Measurements from ENCODE around the gene HOXB3. TPM values are rescaled to one million over a fixed set of nuclear protein-coding genes. Genes with fewer than 3 reads are reported as not detected.

The HOXB3 gene
- total RNA-seq, 2 experiments from 2014 or later, result 11.9 to 12.9 TPM

DNA sequence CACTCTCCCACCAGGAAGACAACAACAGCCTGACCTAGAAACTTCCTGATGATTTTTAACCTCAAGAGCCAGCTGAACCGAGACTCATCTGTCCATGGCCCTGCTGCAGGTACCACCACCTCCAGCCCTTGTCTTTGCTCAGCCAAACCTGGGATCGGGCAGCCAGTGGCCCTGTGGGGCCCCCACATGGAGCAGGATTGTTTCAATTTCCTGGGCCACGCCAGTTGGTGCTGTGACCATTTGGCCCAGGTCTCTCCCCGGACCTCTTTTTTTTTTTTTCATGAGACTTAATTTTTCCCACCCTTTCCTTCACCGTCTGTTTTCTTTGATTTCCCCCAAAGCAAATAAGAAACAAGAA, 36.9 kb downstream of the HOXB3 start:
- no peak for ATAC-seq
- Mint-ChIP-seq H3K27ac (no peak overlapping the region), H3K4me3 (no peak overlapping the region), H3K4me1 (peaks cover 7% of the 10 kb centered on the region), H3K9me3 (ENCODE audit: low read depth) (no peaks in the 10 kb centered on the region), H3K36me3 (peaks cover 9% of the 10 kb centered on the region), H3K27me3 (peaks cover 8% of the 10 kb centered on the region)
- CTCF ChIA-PET, result no interaction called here
- no peak for DNase-seq

DNA sequence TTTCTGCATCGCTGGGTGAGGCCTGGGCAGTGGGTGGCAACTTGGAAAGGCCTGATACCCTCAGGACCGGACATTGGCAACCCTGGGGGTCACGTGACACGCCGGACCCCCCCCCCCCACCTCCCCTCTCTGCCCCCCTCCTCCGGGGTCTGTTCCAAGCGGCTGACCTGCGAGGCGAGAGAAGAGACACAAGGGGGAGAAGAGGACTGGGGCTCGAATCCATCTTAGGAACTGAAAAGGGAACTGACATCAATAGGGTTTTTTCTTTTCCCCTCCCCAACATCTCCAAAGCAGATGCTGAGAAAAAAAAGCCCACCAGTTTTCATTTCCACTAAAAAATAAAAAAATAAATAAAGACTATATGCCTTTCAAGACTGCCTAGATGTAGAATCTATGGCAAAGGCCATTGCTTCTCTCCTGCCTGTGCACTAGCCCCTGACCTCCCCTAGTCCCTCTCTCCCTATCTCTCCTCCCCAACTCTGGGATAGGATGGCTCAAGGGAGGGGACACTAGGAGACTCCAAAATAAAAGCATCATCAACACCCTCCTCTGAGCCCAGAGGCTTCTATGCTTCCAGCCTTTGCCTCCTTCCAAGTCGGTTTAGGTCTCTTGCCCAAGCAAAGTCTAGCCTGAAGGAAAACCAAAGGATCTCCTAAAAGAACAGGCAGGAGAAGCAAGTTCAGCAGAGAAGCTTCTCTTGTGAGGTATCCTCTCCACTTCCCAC, 37.4 kb downstream of the HOXB3 start:
- CTCF ChIA-PET, result no interaction called here

DNA sequence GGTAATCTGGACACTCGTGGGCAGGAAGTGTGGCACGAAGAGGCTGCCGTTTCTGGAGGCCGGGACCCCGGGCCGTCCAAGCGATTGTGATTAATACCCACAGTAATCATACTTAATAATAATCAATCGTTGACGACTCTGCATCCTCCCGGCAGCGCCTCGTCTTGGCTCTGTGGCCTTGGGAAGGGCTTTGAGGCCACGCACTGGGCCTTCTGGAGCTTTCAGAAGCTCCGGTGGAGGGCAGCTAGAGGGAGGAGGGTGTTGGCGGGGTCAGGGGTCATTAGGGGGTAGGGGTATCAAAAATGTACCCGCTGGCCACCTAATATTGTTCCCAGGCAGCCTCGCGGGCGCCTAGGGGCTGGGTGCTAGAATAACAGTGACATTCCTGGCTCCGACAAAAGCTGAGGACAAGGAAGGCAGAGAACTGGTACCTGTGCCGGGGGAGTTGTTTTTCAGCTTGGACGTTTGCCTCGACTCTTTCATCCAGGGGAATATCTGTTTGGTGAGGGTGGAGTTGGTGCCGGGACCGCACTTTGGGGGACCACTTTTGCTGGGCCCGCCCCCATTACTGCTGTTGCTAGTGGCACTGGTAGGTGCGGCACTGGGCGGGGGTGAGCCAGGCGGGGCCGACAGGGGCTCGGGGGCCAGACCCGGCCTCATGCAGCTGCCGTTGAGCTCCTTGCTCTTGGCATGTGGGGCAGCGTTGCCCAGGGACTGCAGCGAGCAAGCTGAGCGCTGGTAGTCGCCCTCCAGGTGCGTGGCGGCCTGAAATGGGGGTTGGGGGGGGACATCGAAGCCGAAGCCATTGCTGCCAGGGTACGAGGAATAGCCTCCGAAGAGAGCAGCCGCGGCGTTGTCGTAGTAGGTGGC, 38.2 kb downstream of the HOXB3 start:
- CTCF ChIA-PET, result no interaction called here
- Mint-ChIP-seq H3K27ac (no peak overlapping the region), H3K4me3 (no peak overlapping the region), H3K9me3 (ENCODE audit: low read depth) (no peaks in the 10 kb centered on the region), H3K27me3 (peaks cover 8% of the 10 kb centered on the region), H3K4me1 (peaks cover 18% of the 10 kb centered on the region), H3K36me3 (peaks cover 9% of the 10 kb centered on the region)
- DNase-seq, result no peak
- no peak for ATAC-seq

More for the DNA sequence above, 37.4 kb downstream of the HOXB3 start:
- Mint-ChIP-seq H3K36me3 (peaks cover 9% of the 10 kb centered on the region), H3K27ac (no peak overlapping the region), H3K9me3 (ENCODE audit: low read depth) (no peaks in the 10 kb centered on the region), H3K27me3 (peaks cover 8% of the 10 kb centered on the region), H3K4me1 (peaks cover 12% of the 10 kb centered on the region), H3K4me3 (no peak overlapping the region)
- DNase-seq (no peak), ATAC-seq (no peak)

DNA sequence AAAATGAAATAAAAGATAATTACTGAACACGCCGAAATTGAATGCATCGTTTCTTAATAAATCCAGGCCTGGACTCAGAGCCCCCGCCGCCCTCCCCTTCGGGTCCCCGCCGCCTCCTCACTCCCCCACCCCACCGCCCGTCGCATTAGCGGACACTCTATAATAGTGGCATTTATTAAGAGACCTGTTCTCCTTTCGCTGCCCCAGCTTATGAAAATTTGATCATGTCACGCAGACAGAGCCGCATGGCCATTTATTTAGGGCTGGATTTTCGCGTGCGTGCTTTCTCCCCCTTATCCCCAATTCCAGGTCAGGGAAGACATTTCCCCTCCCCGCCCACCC, 38.9 kb downstream of the HOXB3 start:
- CTCF ChIA-PET, result no interaction called here
- DNase-seq, result no peak
- no peak for ATAC-seq
- Mint-ChIP-seq H3K4me3 (no peak overlapping the region), H3K27me3 (peaks cover 7% of the 10 kb centered on the region), H3K27ac (no peak overlapping the region), H3K4me1 (peaks cover 23% of the 10 kb centered on the region), H3K9me3 (ENCODE audit: low read depth) (no peaks in the 10 kb centered on the region), H3K36me3 (peaks cover 9% of the 10 kb centered on the region)

DNA sequence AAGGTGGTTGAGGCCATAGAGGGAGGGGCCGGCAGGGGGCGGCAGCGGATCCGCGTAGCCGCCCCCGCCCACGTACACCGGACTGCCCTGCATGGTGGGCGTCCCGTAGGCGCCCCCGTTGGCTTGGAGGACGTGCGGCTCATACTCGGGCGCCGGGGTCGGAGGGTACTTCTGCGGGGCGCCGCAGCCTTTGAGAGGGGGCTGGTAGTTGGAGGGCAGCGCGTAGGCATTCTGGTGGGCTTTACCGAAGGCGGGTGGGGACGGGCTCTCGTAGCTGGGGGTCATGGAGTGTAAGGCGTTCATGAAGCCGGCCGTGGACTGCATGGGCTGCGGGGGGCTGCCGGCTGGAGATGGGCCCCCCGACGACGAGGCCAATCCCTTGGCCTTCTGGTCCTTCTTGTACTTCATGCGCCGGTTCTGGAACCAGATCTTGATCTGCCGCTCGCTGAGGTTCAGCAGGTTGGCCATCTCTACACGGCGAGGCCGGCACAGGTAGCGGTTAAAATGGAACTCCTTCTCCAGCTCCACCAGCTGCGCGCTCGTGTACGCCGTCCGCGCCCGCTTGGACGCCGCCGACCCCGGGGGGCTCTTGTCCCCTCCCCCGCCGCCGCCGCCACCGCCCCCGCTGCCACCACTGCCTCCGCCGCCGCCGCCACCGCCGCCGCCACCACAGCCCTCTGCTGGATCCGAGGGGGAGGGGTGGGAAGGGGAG, 39.4 kb downstream of the HOXB3 start:
- H3K9me3 Mint-ChIP-seq (ENCODE audit: low read depth), result no peaks in the 10 kb centered on the region
- H3K36me3 Mint-ChIP-seq, result peaks cover 9% of the 10 kb centered on the region
- H3K27me3 Mint-ChIP-seq, result peaks cover 2% of the 10 kb centered on the region
- H3K27ac Mint-ChIP-seq, result no peak overlapping the region
- CTCF ChIA-PET, result no interaction called here
- DNase-seq (no peak), ATAC-seq (no peak)
- no peak overlapping the region for H3K4me3 Mint-ChIP-seq
- peaks cover 25% of the 10 kb centered on the region for H3K4me1 Mint-ChIP-seq

DNA sequence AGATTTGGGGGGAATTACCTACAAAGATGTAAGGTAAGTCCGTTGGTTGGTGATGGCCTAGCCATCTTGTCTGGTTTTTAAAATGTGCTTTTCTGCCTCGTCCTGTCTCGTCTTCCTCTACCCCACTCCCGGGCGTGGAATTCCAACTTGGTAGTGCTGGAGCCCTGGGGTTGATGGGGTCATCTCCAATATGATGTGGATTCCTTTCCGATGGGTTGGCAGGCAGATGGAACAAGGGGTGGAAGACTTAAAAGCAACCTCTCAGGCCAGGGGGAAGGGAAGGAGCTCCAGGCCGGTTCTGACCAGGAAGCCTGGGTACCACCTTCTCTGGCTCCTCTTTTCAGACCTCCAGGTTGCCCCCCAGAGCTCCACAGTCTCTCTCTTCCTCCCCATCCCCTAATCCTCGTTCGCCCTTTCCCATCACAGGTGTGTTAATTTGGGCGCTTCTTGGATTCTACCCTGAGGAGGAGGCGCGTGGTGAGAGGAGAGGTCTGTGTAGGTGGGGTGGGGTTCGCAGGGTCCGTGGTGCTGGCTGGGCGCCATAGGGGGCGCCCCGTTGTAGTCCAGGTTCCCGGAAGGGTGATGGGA, 40.0 kb downstream of the HOXB3 start:
- CTCF ChIA-PET, result no interaction called here
- DNase-seq, result no peak
- no peak for ATAC-seq
- Mint-ChIP-seq H3K36me3 (peaks cover 8% of the 10 kb centered on the region), H3K4me1 (peaks cover 28% of the 10 kb centered on the region), H3K27me3 (peaks cover 4% of the 10 kb centered on the region), H3K9me3 (ENCODE audit: low read depth) (no peaks in the 10 kb centered on the region), H3K4me3 (no peak overlapping the region), H3K27ac (no peak overlapping the region)

DNA sequence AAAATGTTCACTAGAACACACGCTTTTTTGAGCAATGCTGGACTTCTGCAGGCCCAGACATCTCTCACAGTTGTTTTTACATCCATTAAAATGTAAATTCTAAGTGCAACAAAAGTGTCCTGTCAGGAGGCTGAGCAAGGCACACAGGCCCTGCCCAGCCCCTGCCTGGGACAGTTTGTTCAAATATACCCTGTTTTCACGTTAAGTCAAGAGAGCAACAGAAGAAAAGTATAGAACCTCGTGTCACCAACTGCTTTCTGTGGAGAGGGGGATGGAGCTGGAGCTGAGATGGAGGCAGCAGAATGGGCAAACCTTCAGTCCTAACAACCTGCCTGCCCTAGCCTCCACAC, 40.8 kb downstream of the HOXB3 start:
- H3K36me3 Mint-ChIP-seq, result peaks cover 8% of the 10 kb centered on the region
- H3K27me3 Mint-ChIP-seq, result peaks cover 4% of the 10 kb centered on the region
- no peaks in the 10 kb centered on the region for H3K9me3 Mint-ChIP-seq (ENCODE audit: low read depth)
- ATAC-seq (no peak), DNase-seq (no peak)
- peaks cover 30% of the 10 kb centered on the region for H3K4me1 Mint-ChIP-seq
- no peak overlapping the region for H3K4me3 Mint-ChIP-seq
- CTCF ChIA-PET, result interaction anchor here (0.8 kb wide), 1 partner anchor 30 kb away, joined by 3 read pairs; no protein-coding TSS in a partner anchor
- H3K27ac Mint-ChIP-seq, result no peak overlapping the region

DNA sequence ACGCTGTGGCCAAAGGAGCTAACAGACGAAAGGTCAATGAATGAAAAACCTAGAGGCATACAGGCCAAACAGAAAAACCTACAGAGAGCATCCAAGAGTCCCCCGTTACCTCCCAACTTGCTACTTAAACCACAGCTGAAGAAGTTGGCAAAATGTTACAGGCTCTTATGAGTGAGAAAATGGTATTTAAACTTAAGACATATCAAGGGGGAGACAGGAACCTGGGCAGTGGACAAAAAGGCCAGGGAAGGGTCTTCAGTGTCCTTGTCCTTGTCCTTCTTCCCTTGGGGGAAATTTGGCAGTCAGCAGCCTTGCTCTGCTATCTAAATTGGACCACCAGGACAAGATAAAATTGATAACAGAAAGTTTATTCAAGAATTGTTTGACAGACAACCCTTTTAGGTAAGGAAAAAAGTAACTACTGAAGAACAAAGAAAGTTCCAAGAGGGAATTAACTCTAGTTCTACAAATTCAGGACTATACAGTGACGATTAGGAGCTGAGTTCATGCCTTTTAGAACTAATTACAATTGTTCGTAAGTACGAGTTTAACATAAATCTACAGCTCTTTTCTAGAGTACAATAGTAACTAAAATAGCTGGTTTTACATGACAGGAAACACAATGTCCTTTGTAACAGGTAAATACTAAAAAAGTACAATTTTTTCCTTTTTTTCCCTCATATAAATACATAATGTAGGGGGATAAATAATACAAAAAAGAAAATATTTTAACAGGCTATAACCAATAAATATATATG, 41.3 kb downstream of the HOXB3 start:
- H3K4me1 Mint-ChIP-seq, result peaks cover 32% of the 10 kb centered on the region
- ATAC-seq (no peak), DNase-seq (no peak)
- H3K36me3 Mint-ChIP-seq, result peaks cover 10% of the 10 kb centered on the region
- H3K27ac Mint-ChIP-seq, result peak overlapping the region; percentile 75
- H3K4me3 Mint-ChIP-seq, result peak overlapping the region; percentile 51
- peaks cover 4% of the 10 kb centered on the region for H3K27me3 Mint-ChIP-seq
- CTCF ChIA-PET, result interaction anchor here (0.8 to 3.0 kb wide), 2 partner anchors 30 to 56 kb away, joined by 3 to 17 read pairs; no protein-coding TSS in a partner anchor
- no peaks in the 10 kb centered on the region for H3K9me3 Mint-ChIP-seq (ENCODE audit: low read depth)

DNA sequence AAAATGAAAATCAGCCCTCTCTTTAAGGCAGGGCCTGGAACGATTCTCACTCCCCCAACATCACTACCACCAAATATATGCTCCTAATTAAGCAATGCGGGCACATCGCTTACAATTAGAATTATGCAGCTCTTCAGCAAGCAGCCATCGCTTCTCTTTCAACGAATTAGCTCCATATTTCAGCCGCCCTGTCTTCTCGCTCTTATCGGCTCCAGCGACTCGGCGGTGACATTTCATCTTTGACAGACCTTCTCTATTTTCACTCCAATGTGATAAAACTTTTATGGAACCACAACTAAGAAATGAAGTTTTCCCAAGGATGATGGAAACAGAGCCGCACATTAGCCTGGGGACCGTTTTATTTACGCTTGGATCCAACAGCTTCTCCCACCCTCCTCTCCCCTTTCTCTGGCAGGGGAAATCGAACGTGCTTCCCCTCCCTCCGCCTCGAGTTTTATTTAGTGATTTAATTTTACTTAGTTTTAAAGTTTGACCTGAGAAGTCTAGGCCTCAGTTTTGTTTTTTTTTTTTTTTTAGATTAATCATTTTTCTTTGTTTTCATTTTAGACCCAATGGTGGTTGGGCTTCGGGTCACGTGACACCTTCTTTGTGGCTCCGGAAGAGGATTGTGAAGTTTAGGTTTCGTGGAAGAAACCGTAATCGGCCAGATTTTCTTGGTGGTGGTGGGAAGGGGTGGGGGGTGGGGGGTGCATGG, 42.1 kb downstream of the HOXB3 start:
- H3K9me3 Mint-ChIP-seq (ENCODE audit: low read depth), result no peaks in the 10 kb centered on the region
- peak overlapping the region; percentile 75 for H3K27ac Mint-ChIP-seq
- CTCF ChIA-PET, result interaction anchor here (0.7 to 3.0 kb wide), 4 partner anchors 37 to 196 kb away, joined by 3 to 17 read pairs (median 5); no protein-coding TSS in a partner anchor
- DNase-seq (peak; percentile 57), ATAC-seq (no peak)
- H3K4me1 Mint-ChIP-seq, result peaks cover 32% of the 10 kb centered on the region
- H3K36me3 Mint-ChIP-seq, result peaks cover 10% of the 10 kb centered on the region
- H3K4me3 Mint-ChIP-seq, result peak overlapping the region; percentile 51
- H3K27me3 Mint-ChIP-seq, result peaks cover 4% of the 10 kb centered on the region

DNA sequence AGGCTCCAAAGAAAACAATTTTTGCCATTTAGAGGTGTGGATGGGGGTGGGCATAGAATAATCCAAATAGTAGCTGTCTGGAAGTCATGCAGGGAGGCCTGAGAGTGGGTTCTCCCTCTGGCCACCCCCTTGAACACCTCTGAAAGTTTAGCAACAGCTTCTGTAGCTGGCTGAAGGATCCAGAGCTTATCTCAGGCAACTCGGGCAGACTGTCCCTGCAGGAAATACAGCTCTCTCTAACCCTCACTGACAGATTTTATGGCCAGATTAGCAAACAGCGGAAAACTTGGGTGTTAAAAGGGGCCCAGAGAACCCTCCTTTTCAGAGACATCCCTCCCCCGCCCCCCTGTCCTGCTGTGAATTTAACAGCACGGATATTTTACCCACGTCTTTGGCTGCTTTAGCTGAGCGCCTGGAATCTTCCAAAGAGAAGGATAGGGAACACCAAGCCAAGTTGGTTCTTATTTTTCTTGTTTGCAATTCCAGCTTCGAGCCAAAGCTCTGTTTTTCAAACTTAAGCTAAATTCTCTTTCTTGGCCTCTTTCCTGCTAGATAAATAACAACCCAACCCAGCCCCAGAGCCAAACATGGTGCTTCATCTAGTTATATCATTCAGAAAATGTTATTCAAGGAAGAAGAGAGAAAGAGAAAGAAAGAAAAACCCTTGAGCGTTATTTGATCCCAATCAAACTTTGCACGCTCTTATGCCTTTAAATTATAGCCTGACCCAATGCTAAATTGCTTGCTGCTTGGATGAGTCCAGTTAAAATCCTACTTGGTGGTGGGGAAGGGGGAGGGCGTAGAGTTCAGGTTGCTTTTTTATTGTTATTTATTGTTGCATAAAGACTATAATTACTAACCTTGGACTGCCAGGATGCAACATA, 42.9 kb downstream of the HOXB3 start:
- CTCF ChIA-PET, result interaction anchor here (0.7 to 3.0 kb wide), 5 partner anchors 36 to 196 kb away, joined by 3 to 17 read pairs (median 4); partner anchors contain the start of gene HOXB5
- no peak for DNase-seq
- peaks cover 35% of the 10 kb centered on the region for H3K4me1 Mint-ChIP-seq
- H3K27me3 Mint-ChIP-seq, result peaks cover 8% of the 10 kb centered on the region
- no peaks in the 10 kb centered on the region for H3K9me3 Mint-ChIP-seq (ENCODE audit: low read depth)
- H3K27ac Mint-ChIP-seq, result peak overlapping the region; percentile 75
- H3K4me3 Mint-ChIP-seq, result peak overlapping the region; percentile 51
- peaks cover 13% of the 10 kb centered on the region for H3K36me3 Mint-ChIP-seq
- no peak for ATAC-seq

DNA sequence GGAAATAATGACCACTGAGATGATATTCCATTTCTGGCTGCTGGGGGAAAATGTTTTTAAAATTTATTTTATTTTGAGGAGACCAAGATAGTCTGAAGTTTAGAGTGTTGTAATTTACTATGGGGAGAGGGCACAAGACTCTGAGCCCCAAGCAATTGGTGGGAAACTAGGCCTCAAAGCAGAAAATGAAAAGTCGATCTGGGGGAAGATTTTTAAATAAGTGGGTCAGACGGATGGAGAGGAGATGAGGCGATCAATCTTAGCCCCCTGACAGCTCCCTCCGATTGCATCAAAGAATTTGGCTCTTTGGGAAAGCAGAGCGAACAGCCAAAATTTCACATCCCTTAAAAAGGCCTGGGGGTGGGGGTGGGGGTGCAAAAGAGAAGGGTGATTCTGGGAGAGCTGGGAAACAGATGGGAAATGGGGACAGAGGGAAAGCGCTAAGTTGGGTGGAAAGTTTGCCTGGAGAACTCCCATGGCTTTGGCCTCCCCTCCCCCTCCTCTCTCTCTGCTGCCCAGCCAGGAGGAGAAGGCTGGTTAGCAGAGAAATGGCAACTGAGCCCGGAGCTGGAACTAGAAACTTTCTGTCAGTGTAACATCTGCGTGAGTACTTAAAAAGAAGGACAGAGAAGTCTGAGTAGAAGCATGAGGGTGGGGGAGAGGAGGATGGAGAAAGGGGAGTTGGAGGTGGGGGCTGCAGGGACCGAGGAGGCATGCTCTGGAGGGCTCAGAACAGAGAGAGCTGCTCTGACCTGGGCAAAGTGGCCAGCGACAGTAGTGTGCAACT, 43.7 kb downstream of the HOXB3 start:
- DNase-seq (no peak), ATAC-seq (no peak)
- CTCF ChIA-PET, result interaction anchor here (1.5 to 3.0 kb wide), 4 partner anchors 35 to 195 kb away, joined by 3 to 17 read pairs (median 6); partner anchors contain the start of gene HOXB5
- peaks cover 13% of the 10 kb centered on the region for H3K27me3 Mint-ChIP-seq
- no peaks in the 10 kb centered on the region for H3K9me3 Mint-ChIP-seq (ENCODE audit: low read depth)
- H3K27ac Mint-ChIP-seq, result peak overlapping the region; percentile 38
- peaks cover 38% of the 10 kb centered on the region for H3K4me1 Mint-ChIP-seq
- no peak overlapping the region for H3K4me3 Mint-ChIP-seq
- peaks cover 17% of the 10 kb centered on the region for H3K36me3 Mint-ChIP-seq
